ENCODE results near the gene NEB. TPM values are rescaled to one million over a fixed set of nuclear protein-coding genes. Genes with fewer than 3 reads are reported as not detected.
"Not testable (repeated sequence)": the region's sequence is repeated elsewhere in the genome, so short reads cannot be mapped to it uniquely, and the experiment has no call there.

Gene NEB
- total and polyA plus RNA-seq, 4 donors, result 1.6 to 3.1 (median 2.5) TPM

DNA sequence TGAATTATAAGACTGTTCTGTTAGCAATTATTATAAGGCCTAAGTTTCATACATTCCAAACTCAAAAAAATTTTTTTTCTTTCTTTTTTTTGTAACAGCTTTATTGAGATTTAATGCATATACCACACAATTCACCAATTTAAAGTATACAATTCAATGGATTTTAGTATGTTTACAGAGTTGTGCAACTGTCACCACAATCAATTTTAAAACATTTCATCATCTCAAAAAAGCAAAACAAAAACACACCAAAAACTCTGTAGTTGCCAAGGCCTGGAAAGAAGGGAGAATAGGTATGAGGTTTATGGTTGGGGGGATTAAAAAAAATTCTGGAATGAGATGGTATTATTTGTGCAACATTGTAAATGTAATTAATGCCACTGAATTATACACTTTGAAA lies 36.1 kb downstream of the NEB start:
- H3K27me3 ChIP-seq (ENCODE audit: control insufficient read depth in 1 of 2, insufficient read depth in 2 of 2, low read length in 1 of 2); H3K4me3 ChIP-seq (ENCODE audit: low read length in 2 of 2); H3K9me3 ChIP-seq (ENCODE audit: control insufficient read depth, low read length); intact Hi-C loops (cut with DNase I); DNase-seq; ATAC-seq (ENCODE audit: low FRiP score); H3K36me3 ChIP-seq (ENCODE audit: control insufficient read depth in 1 of 2, insufficient read depth in 2 of 2, low read length in 1 of 2); H3K27ac ChIP-seq (ENCODE audit: low read depth in 1 of 2, low read length in 2 of 2); H3K4me1 ChIP-seq (ENCODE audit: control insufficient read depth in 1 of 2, insufficient read depth in 2 of 2, low read length in 2 of 2): not testable (repeated sequence)

GRCh38 chr2:151695778-151696177 lies 38.5 kb downstream of the NEB start:
- ATAC-seq (ENCODE audit: low FRiP score) (no peak), DNase-seq (no peak)
- no peak overlapping the region for H3K4me3 ChIP-seq (ENCODE audit: low read length in 2 of 2)
- WGBS, 2 donors, result 92 to 94% methylated on average over 3 of the region's 3 CpGs
- no peaks in the 10 kb centered on the region for H3K4me1 ChIP-seq (ENCODE audit: control insufficient read depth in 1 of 2, insufficient read depth in 2 of 2, low read length in 2 of 2)
- intact Hi-C loops (cut with DNase I), result no loop called here
- H3K27me3 ChIP-seq (ENCODE audit: control insufficient read depth in 1 of 2, insufficient read depth in 2 of 2, low read length in 1 of 2), result no peaks in the 10 kb centered on the region
- no peaks in the 10 kb centered on the region for H3K36me3 ChIP-seq (ENCODE audit: control insufficient read depth in 1 of 2, insufficient read depth in 2 of 2, low read length in 1 of 2)
- H3K9me3 ChIP-seq (ENCODE audit: control insufficient read depth, low read length), result no peaks in the 10 kb centered on the region
- no peak overlapping the region for H3K27ac ChIP-seq (ENCODE audit: low read depth in 1 of 2, low read length in 2 of 2)

DNA sequence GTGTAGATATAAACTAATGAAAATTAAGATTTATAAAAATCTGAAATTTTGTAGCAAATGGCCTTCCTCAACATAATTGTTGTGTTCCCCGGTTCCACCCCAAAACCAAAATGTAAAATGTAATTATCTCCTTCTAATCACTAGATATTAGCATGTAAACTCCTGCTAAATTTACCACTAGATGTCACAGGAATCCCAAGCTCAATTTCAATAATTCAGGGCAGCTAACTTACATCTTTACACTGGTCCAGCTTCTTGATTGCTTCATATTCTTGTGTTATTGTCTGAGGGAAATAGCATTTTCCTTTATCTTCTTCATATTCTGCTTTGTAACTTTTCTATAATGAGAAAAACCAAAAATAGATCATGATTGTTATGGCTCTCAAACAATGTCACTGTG lies 42.6 kb downstream of the NEB start:
- Histone ChIP-seq H3K9me3 (ENCODE audit: control insufficient read depth, low read length) (no peaks in the 10 kb centered on the region), H3K27ac (ENCODE audit: low read depth in 1 of 2, low read length in 2 of 2) (no peak overlapping the region), H3K4me1 (ENCODE audit: control insufficient read depth in 1 of 2, insufficient read depth in 2 of 2, low read length in 2 of 2) (no peaks in the 10 kb centered on the region), H3K36me3 (ENCODE audit: control insufficient read depth in 1 of 2, insufficient read depth in 2 of 2, low read length in 1 of 2) (no peaks in the 10 kb centered on the region), H3K4me3 (ENCODE audit: low read length in 2 of 2) (no peak overlapping the region), H3K27me3 (ENCODE audit: control insufficient read depth in 1 of 2, insufficient read depth in 2 of 2, low read length in 1 of 2) (no peaks in the 10 kb centered on the region)
- ATAC-seq (ENCODE audit: low FRiP score) (no peak), DNase-seq (no peak)
- intact Hi-C loops (cut with DNase I), result loop anchor here (5.0 kb wide), 2 partner anchors 331 to 336 kb away; no protein-coding TSS in a partner anchor
- 95 to 97% methylated on average over 1 of the region's 1 CpG for WGBS, 2 donors

- 77 to 78% methylated on average over 2 of the region's 2 CpGs for WGBS, 2 donors
- no peak for ATAC-seq (ENCODE audit: low FRiP score)
- Histone ChIP-seq H3K36me3 (ENCODE audit: control insufficient read depth in 1 of 2, insufficient read depth in 2 of 2, low read length in 1 of 2) (no peaks in the 10 kb centered on the region), H3K27me3 (ENCODE audit: control insufficient read depth in 1 of 2, insufficient read depth in 2 of 2, low read length in 1 of 2) (no peaks in the 10 kb centered on the region), H3K27ac (ENCODE audit: low read depth in 1 of 2, low read length in 2 of 2) (no peak overlapping the region), H3K9me3 (ENCODE audit: control insufficient read depth, low read length) (no peaks in the 10 kb centered on the region), H3K4me3 (ENCODE audit: low read length in 2 of 2) (no peak overlapping the region), H3K4me1 (ENCODE audit: control insufficient read depth in 1 of 2, insufficient read depth in 2 of 2, low read length in 2 of 2) (no peaks in the 10 kb centered on the region)
- no peak for DNase-seq
- intact Hi-C loops (cut with DNase I), result no loop called here
Measured at GRCh38 chr2:151688719-151689118, 45.6 kb downstream of the NEB start.

GRCh38 chr2:151682459-151683003 lies 51.7 kb downstream of the NEB start:
- WGBS, 2 donors, result 64 to 69% methylated on average over 4 of the region's 4 CpGs
- H3K27ac ChIP-seq (ENCODE audit: low read depth in 1 of 2, low read length in 2 of 2), result no peak overlapping the region
- H3K27me3 ChIP-seq (ENCODE audit: control insufficient read depth in 1 of 2, insufficient read depth in 2 of 2, low read length in 1 of 2), result no peaks in the 10 kb centered on the region
- no peaks in the 10 kb centered on the region for H3K4me1 ChIP-seq (ENCODE audit: control insufficient read depth in 1 of 2, insufficient read depth in 2 of 2, low read length in 2 of 2)
- ATAC-seq (ENCODE audit: low FRiP score) (no peak), DNase-seq (no peak)
- intact Hi-C loops (cut with DNase I), result no loop called here
- H3K36me3 ChIP-seq (ENCODE audit: control insufficient read depth in 1 of 2, insufficient read depth in 2 of 2, low read length in 1 of 2), result no peaks in the 10 kb centered on the region
- H3K9me3 ChIP-seq (ENCODE audit: control insufficient read depth, low read length), result no peaks in the 10 kb centered on the region
- no peak overlapping the region for H3K4me3 ChIP-seq (ENCODE audit: low read length in 2 of 2)

- ATAC-seq (ENCODE audit: low FRiP score) (no peak), DNase-seq (no peak)
- intact Hi-C loops (cut with DNase I), result no loop called here
- Histone ChIP-seq H3K27ac (ENCODE audit: low read depth in 1 of 2, low read length in 2 of 2) (no peak overlapping the region), H3K9me3 (ENCODE audit: control insufficient read depth, low read length) (no peaks in the 10 kb centered on the region), H3K4me3 (ENCODE audit: low read length in 2 of 2) (no peak overlapping the region), H3K4me1 (ENCODE audit: control insufficient read depth in 1 of 2, insufficient read depth in 2 of 2, low read length in 2 of 2) (no peaks in the 10 kb centered on the region), H3K27me3 (ENCODE audit: control insufficient read depth in 1 of 2, insufficient read depth in 2 of 2, low read length in 1 of 2) (no peaks in the 10 kb centered on the region), H3K36me3 (ENCODE audit: control insufficient read depth in 1 of 2, insufficient read depth in 2 of 2, low read length in 1 of 2) (no peaks in the 10 kb centered on the region)
- WGBS, 2 donors, result 76 to 85% methylated on average over 3 of the region's 3 CpGs
Measured at GRCh38 chr2:151681051-151681450, 53.2 kb downstream of the NEB start.

GRCh38 chr2:151679994-151680393 lies 54.3 kb downstream of the NEB start:
- Histone ChIP-seq H3K4me1 (ENCODE audit: control insufficient read depth in 1 of 2, insufficient read depth in 2 of 2, low read length in 2 of 2) (no peaks in the 10 kb centered on the region), H3K27me3 (ENCODE audit: control insufficient read depth in 1 of 2, insufficient read depth in 2 of 2, low read length in 1 of 2) (no peaks in the 10 kb centered on the region), H3K9me3 (ENCODE audit: control insufficient read depth, low read length) (no peaks in the 10 kb centered on the region), H3K4me3 (ENCODE audit: low read length in 2 of 2) (no peak overlapping the region), H3K36me3 (ENCODE audit: control insufficient read depth in 1 of 2, insufficient read depth in 2 of 2, low read length in 1 of 2) (no peaks in the 10 kb centered on the region), H3K27ac (ENCODE audit: low read depth in 1 of 2, low read length in 2 of 2) (no peak overlapping the region)
- DNase-seq, result no peak
- WGBS, 2 donors, result 79 to 96% methylated on average over 1 of the region's 1 CpG
- ATAC-seq (ENCODE audit: low FRiP score), result no peak
- intact Hi-C loops (cut with DNase I), result no loop called here

DNA sequence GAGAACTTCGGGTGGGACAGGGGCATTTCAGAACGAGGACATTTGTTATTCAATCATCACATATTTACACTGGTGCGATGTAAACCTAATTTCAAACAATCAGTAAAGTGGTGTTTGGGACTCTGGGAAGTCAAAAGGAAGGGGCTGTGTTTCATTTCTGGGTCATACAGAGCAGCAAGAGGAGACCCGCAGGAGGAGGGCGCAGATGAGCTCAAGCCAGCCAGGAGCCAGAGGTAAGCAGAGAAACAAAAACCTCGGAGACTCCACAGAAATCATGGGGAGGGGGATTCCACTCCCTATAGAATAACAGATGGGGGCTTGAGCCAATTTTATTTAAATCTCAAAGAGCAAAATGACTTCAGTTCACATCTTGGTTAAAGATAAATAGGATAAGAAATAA lies 55.4 kb downstream of the NEB start:
- no peak overlapping the region for H3K27ac ChIP-seq (ENCODE audit: low read depth in 1 of 2, low read length in 2 of 2)
- H3K9me3 ChIP-seq (ENCODE audit: control insufficient read depth, low read length), result no peaks in the 10 kb centered on the region
- WGBS, 2 donors, result 78 to 87% methylated on average over 6 of the region's 6 CpGs
- intact Hi-C loops (cut with DNase I), result no loop called here
- no peak overlapping the region for H3K4me3 ChIP-seq (ENCODE audit: low read length in 2 of 2)
- no peaks in the 10 kb centered on the region for H3K36me3 ChIP-seq (ENCODE audit: control insufficient read depth in 1 of 2, insufficient read depth in 2 of 2, low read length in 1 of 2)
- no peak for DNase-seq
- no peaks in the 10 kb centered on the region for H3K27me3 ChIP-seq (ENCODE audit: control insufficient read depth in 1 of 2, insufficient read depth in 2 of 2, low read length in 1 of 2)
- no peaks in the 10 kb centered on the region for H3K4me1 ChIP-seq (ENCODE audit: control insufficient read depth in 1 of 2, insufficient read depth in 2 of 2, low read length in 2 of 2)
- ATAC-seq (ENCODE audit: low FRiP score), result no peak

GRCh38 chr2:151673016-151673415 lies 61.3 kb downstream of the NEB start:
- Histone ChIP-seq H3K27me3 (ENCODE audit: control insufficient read depth in 1 of 2, insufficient read depth in 2 of 2, low read length in 1 of 2) (no peaks in the 10 kb centered on the region), H3K27ac (ENCODE audit: low read depth in 1 of 2, low read length in 2 of 2) (no peak overlapping the region), H3K9me3 (ENCODE audit: control insufficient read depth, low read length) (peaks cover 1% of the 10 kb centered on the region), H3K4me1 (ENCODE audit: control insufficient read depth in 1 of 2, insufficient read depth in 2 of 2, low read length in 2 of 2) (no peaks in the 10 kb centered on the region), H3K36me3 (ENCODE audit: control insufficient read depth in 1 of 2, insufficient read depth in 2 of 2, low read length in 1 of 2) (no peaks in the 10 kb centered on the region), H3K4me3 (ENCODE audit: low read length in 2 of 2) (no peak overlapping the region)
- ATAC-seq (ENCODE audit: low FRiP score) (no peak), DNase-seq (no peak)
- intact Hi-C loops (cut with DNase I), result no loop called here
- WGBS, 2 donors, result 90% methylated on average over 2 of the region's 2 CpGs

Measured in aorta (tissue), 5 donors.